Fibroblast of lung (primary cell): ENCODE measurements around the gene IFT22. TPM values are rescaled to one million over a fixed set of nuclear protein-coding genes. Genes with fewer than 3 reads are reported as not detected.
A peak's percentile ranks its signal among the peaks of the same experiment; 100 is the strongest.

ENCODE experiments used
- DNase-seq, 2 donors: peaks; one replicate each; pipeline versions ENCODE4 v3.0.0 to v3.0.0-alpha.2; 2010; ENCODE audit warnings: low read depth in 2 of 2
- H2AFZ ChIP-seq: 2 replicates; pipeline ENCODE4 v1.5.1; 2012; ENCODE audit warnings: low read length, control low read depth, inconsistent platforms
- H3K27ac ChIP-seq: 2 replicates; pipeline ENCODE4 v1.5.1; 2011; ENCODE audit warnings: low read length, control low read depth; ENCODE audit not compliant: insufficient read depth
- H3K27me3 ChIP-seq: 2 replicates; pipeline ENCODE4 v1.5.1; 2011; ENCODE audit warnings: mild to moderate bottlenecking, low read length; ENCODE audit not compliant: control insufficient read depth, insufficient read depth
- H3K36me3 ChIP-seq: 2 replicates; pipeline ENCODE4 v1.5.1; 2011; ENCODE audit warnings: low read length; ENCODE audit not compliant: control insufficient read depth, insufficient read depth
- H3K4me1 ChIP-seq: 2 replicates; pipeline ENCODE4 v1.5.1; 2011; ENCODE audit warnings: low read length; ENCODE audit not compliant: control insufficient read depth, insufficient read depth; ENCODE audit errors: extremely low read depth
- H3K4me2 ChIP-seq: 2 replicates; pipeline ENCODE4 v1.5.1; 2011; ENCODE audit warnings: low read length, control low read depth; ENCODE audit not compliant: insufficient read depth; ENCODE audit errors: extremely low read depth
- H3K4me3 ChIP-seq, 4 experiments: fragments of 200-600 bp in 1 of 4; sonication (generic) in 1 of 4; replicated peaks in 1 of 4; 2 replicates each; pipeline ENCODE4 v1.5.1; 2011 to 2016; ENCODE audit warnings: low read length in 4 of 4, low read depth in 3 of 4, mild to moderate bottlenecking in 3 of 4, control low read depth in 2 of 4, inconsistent platforms in 1 of 4, mixed read lengths in 1 of 4; ENCODE audit not compliant: insufficient read depth in 1 of 4; ENCODE audit errors: control extremely low read depth in 1 of 4
- H3K79me2 ChIP-seq: 2 replicates; pipeline ENCODE4 v1.5.1; 2012; ENCODE audit warnings: mild to moderate bottlenecking, low read length, inconsistent platforms; ENCODE audit not compliant: control insufficient read depth, insufficient read depth
- H3K9ac ChIP-seq: 2 replicates; pipeline ENCODE4 v1.5.1; 2011; ENCODE audit warnings: mild to moderate bottlenecking, low read length, control low read depth; ENCODE audit not compliant: insufficient read depth
- H3K9me3 ChIP-seq: 2 replicates; pipeline ENCODE4 v1.5.1; 2012; ENCODE audit warnings: low read depth, low read length; ENCODE audit not compliant: control insufficient read depth, insufficient read depth
- H4K20me1 ChIP-seq: 2 replicates; pipeline ENCODE4 v1.5.1; 2011; ENCODE audit warnings: low read length; ENCODE audit not compliant: control insufficient read depth, insufficient read depth; ENCODE audit errors: extremely low read depth
- EZH2 ChIP-seq: IDR thresholded peaks from 2 replicates; pipeline ENCODE4 v1.5.1; 2012; ENCODE audit warnings: low read length, control low read depth, mild to moderate bottlenecking; ENCODE audit errors: missing control alignments
- polyA plus RNA-seq, 2 donors: library from polyadenylated mRNA; depleted of rRNA in 1 of 2; stranded (reverse) in 1 of 2; unstranded in 1 of 2; fragments of >200 nt; gene quantifications; 2 replicates each; pipeline ENCODE4 v1.2.1, GENCODE V29; 2011 to 2012; ENCODE audit warnings: missing spikeins in 1 of 2
- total RNA-seq: library from RNA; depleted of rRNA; stranded (reverse); fragments of >200 nt; gene quantifications from 2 replicates; pipeline ENCODE4 v1.2.1, GENCODE V29; 2014
- TF ChIP-seq, protein P1 (sequence below), 2 donors: IDR thresholded peaks in 1 of 2; conservative IDR thresholded peaks in 1 of 2; 1 replicate in 1 of 2; 2 replicates in 1 of 2; pipeline ENCODE4 v1.5.1; 2011 to 2012; ENCODE audit warnings: low read length in 2 of 2, control low read depth in 1 of 2, inconsistent platforms in 1 of 2, low read depth in 1 of 2, mild to moderate bottlenecking in 1 of 2

The IFT22 gene
- total and polyA plus RNA-seq, 2 donors (not counting 1 experiment from before 2014, with no cell fraction given): 19.8 to 34.2 TPM

DNA sequence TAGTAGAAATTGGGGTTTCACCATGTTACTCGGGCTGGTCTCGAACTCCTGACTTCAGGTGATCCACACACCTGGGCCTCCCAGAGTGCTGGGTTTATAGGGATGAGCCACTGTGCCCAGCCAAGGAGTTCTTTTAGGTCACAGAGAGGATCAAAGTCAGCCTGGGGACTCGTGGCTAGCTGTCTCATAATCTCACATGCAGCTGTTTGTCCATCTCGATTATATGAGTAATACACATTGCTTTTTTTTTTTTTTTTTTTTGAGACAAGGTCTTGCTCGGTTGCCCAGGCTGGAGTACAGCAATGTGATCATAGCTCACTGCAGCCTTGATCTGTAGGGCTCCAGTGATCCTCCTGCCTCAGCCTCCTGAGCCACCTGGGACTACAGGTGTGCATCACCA, 2.2 kb downstream of the IFT22 start:
- Histone ChIP-seq H3K4me3 (no peak overlapping the region), H3K79me2 (no peaks in the 10 kb centered on the region), H3K9ac (no peak overlapping the region), H3K36me3 (no peaks in the 10 kb centered on the region), H3K4me1 (no peaks in the 10 kb centered on the region), H4K20me1 (no peaks in the 10 kb centered on the region), H3K4me2 (no peak overlapping the region), H3K9me3 (no peaks in the 10 kb centered on the region), H3K27me3 (no peaks in the 10 kb centered on the region), H2AFZ (no peak overlapping the region), H3K27ac (no peak overlapping the region)
- DNase-seq: no peak
- no peak for TF ChIP-seq EZH2
- TF ChIP-seq, protein P1, sequence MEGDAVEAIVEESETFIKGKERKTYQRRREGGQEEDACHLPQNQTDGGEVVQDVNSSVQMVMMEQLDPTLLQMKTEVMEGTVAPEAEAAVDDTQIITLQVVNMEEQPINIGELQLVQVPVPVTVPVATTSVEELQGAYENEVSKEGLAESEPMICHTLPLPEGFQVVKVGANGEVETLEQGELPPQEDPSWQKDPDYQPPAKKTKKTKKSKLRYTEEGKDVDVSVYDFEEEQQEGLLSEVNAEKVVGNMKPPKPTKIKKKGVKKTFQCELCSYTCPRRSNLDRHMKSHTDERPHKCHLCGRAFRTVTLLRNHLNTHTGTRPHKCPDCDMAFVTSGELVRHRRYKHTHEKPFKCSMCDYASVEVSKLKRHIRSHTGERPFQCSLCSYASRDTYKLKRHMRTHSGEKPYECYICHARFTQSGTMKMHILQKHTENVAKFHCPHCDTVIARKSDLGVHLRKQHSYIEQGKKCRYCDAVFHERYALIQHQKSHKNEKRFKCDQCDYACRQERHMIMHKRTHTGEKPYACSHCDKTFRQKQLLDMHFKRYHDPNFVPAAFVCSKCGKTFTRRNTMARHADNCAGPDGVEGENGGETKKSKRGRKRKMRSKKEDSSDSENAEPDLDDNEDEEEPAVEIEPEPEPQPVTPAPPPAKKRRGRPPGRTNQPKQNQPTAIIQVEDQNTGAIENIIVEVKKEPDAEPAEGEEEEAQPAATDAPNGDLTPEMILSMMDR (conservative IDR thresholded peaks at IDR 0.05 in 1 of 2, IDR thresholded peaks at IDR 0.05 in 1 of 2; ENCODE audit: low read depth in 1 of 2, low read length in 2 of 2): no peak

DNA sequence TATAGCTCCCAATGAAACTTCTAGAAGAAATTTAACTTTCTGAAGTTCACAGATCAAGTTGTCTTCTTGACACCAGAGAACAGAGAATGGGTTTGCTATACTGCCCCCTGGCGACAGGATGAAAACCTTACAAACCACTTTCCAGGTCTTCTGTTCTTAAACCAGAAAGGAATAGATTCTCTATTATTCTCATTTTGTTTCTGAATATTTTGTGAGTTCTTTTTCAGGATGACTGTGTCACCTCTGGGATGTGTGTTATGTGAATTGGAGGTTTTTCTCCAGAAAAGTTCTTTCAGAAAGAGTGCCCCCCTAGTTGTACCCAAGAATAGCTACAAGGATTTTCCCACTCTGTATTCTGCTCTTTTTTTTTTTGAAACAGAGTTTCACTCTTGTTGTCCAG, 6.3 kb downstream of the IFT22 start:
- Histone ChIP-seq H2AFZ (no peak overlapping the region), H3K4me2 (no peak overlapping the region), H3K4me3 (no peak overlapping the region), H3K9ac (no peak overlapping the region), H3K4me1 (no peaks in the 10 kb centered on the region), H3K36me3 (no peaks in the 10 kb centered on the region), H3K27ac (no peak overlapping the region), H4K20me1 (no peaks in the 10 kb centered on the region), H3K27me3 (no peaks in the 10 kb centered on the region), H3K79me2 (no peaks in the 10 kb centered on the region), H3K9me3 (no peaks in the 10 kb centered on the region)
- DNase-seq: peak; percentile 27 to 62
- no peak for TF ChIP-seq EZH2
- TF ChIP-seq, protein P1 (conservative IDR thresholded peaks at IDR 0.05 in 1 of 2, IDR thresholded peaks at IDR 0.05 in 1 of 2; ENCODE audit: low read depth in 1 of 2, low read length in 2 of 2): peak; percentile 50 to 72

DNA sequence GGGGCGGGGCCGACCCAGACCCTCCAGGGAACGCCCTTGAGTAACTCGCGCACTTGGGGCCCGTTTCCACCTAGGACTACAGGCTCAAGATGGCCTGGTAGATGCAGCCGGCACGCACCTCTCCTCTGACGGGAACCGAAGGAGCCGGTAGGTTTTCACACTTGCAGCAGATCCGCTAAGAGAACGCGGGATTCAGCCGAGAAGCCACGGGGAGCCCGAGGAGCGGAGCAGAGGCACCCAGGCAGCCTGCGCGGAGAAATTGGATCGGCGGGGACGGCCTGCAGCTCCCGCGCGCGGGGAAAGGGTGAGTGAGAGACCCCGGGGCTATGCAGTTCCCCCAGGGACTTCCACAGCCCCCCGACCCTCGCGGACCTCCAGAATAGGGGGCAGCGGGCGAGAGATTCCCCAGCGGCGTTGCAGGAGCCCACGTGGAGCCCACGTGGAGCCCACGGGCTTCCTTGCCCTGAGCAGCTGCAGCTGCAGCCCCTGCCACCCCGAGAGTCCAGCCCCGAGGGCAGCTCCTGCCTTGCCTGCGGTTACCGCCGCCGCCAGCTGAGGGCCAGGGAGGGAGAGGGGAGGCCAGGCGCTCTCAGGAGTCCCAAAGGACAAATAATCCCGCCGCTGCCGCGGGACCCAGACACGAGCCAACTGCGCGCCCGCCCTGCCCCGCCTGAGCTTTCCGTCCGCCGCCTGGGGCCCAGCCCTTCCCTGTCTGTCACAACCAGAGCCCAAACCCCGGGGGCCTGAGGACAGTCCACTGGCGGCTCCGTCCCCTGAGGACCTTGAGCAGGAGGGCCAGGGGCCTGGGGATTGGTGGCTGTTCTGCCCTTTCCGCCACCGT, 13.1 kb downstream of the IFT22 start:
- TF ChIP-seq EZH2: no peak
- TF ChIP-seq, protein P1 (conservative IDR thresholded peaks at IDR 0.05 in 1 of 2, IDR thresholded peaks at IDR 0.05 in 1 of 2; ENCODE audit: low read depth in 1 of 2, low read length in 2 of 2): no peak
- peak; percentile 37 to 51 for DNase-seq
- Histone ChIP-seq H2AFZ (peak overlapping the region; percentile 41), H3K27me3 (peaks cover 11% of the 10 kb centered on the region), H4K20me1 (no peaks in the 10 kb centered on the region), H3K27ac (no peak overlapping the region), H3K4me3 (peak overlapping the region; percentile 23 to 61 (median 40)), H3K36me3 (no peaks in the 10 kb centered on the region), H3K79me2 (no peaks in the 10 kb centered on the region), H3K4me1 (no peaks in the 10 kb centered on the region), H3K9ac (no peak overlapping the region), H3K9me3 (no peaks in the 10 kb centered on the region), H3K4me2 (peak overlapping the region; percentile 71)
